Measurements from ENCODE around the gene TTC9B.

- TF ChIP-seq YY1 (IDR thresholded peaks at IDR 0.05; ENCODE audit: insufficient read depth, insufficient read length) (no peak), SUZ12 (IDR thresholded peaks at IDR 0.05; ENCODE audit: extremely low read depth, insufficient read depth, insufficient read length) (no peak), ZNF274 (IDR thresholded peaks at IDR 0.05; ENCODE audit: low read depth, low read length) (no peak)
These were observed 48.9 kb upstream of the TTC9B start for GRCh38 chr19:40266912-40267600.
